ENCODE data around the gene ACTG1.

The ACTG1 gene

GRCh38 chr17:81466564-81467472, 45.8 kb downstream of the ACTG1 start:
- H3K36me3 ChIP-seq (ENCODE audit: insufficient read depth) = no peaks in the 10 kb centered on the region
- TF ChIP-seq CTCF (conservative IDR thresholded peaks at IDR 0.05; ENCODE audit: low read depth, low read length) = no peak
- no peak overlapping the region for H2AFZ ChIP-seq (ENCODE audit: low read depth)
- no peaks in the 10 kb centered on the region for H4K20me1 ChIP-seq (ENCODE audit: insufficient read depth)
- peaks cover 98% of the 10 kb centered on the region for H3K27me3 ChIP-seq (ENCODE audit: insufficient read depth, low read depth)
- H3K4me2 ChIP-seq = no peak overlapping the region
- no peak overlapping the region for H3K27ac ChIP-seq
- H3K4me1 ChIP-seq (ENCODE audit: low read depth, poor library complexity, severe bottlenecking) = peaks cover under 1% of the 10 kb centered on the region
- no peak overlapping the region for H3K9ac ChIP-seq
- no peak overlapping the region for H3K4me3 ChIP-seq (IDR thresholded peaks at IDR 0.05; ENCODE audit: insufficient read depth, low read depth, low read length)
- H3K79me2 ChIP-seq (ENCODE audit: insufficient read depth, low read depth) = no peaks in the 10 kb centered on the region

- Histone ChIP-seq H3K4me1 (ENCODE audit: low read depth, poor library complexity, severe bottlenecking) (no peaks in the 10 kb centered on the region), H3K4me2 (no peak overlapping the region), H3K27ac (no peak overlapping the region), H3K36me3 (ENCODE audit: insufficient read depth) (no peaks in the 10 kb centered on the region), H2AFZ (ENCODE audit: low read depth) (no peak overlapping the region), H3K27me3 (ENCODE audit: insufficient read depth, low read depth) (peaks cover 98% of the 10 kb centered on the region), H3K9ac (no peak overlapping the region), H4K20me1 (ENCODE audit: insufficient read depth) (no peaks in the 10 kb centered on the region), H3K4me3 (IDR thresholded peaks at IDR 0.05; ENCODE audit: insufficient read depth, low read depth, low read length) (no peak overlapping the region), H3K79me2 (ENCODE audit: insufficient read depth, low read depth) (no peaks in the 10 kb centered on the region)
- no peak for TF ChIP-seq CTCF (conservative IDR thresholded peaks at IDR 0.05; ENCODE audit: low read depth, low read length)
These were observed 46.7 kb downstream of the ACTG1 start for GRCh38 chr17:81465910-81466309.

- H3K79me2 ChIP-seq (ENCODE audit: insufficient read depth, low read depth) = no peaks in the 10 kb centered on the region
- H3K27me3 ChIP-seq (ENCODE audit: insufficient read depth, low read depth) = peaks cover 97% of the 10 kb centered on the region
- H3K4me1 ChIP-seq (ENCODE audit: low read depth, poor library complexity, severe bottlenecking) = no peaks in the 10 kb centered on the region
- TF ChIP-seq CTCF (conservative IDR thresholded peaks at IDR 0.05; ENCODE audit: low read depth, low read length) = no peak
- no peaks in the 10 kb centered on the region for H4K20me1 ChIP-seq (ENCODE audit: insufficient read depth)
- no peak overlapping the region for H3K27ac ChIP-seq
- H3K4me2 ChIP-seq = no peak overlapping the region
- no peaks in the 10 kb centered on the region for H3K36me3 ChIP-seq (ENCODE audit: insufficient read depth)
- no peak overlapping the region for H3K9ac ChIP-seq
- H2AFZ ChIP-seq (ENCODE audit: low read depth) = no peak overlapping the region
- no peak overlapping the region for H3K4me3 ChIP-seq (IDR thresholded peaks at IDR 0.05; ENCODE audit: insufficient read depth, low read depth, low read length)
These were observed 48.0 kb downstream of the ACTG1 start for GRCh38 chr17:81464586-81464985.

DNA sequence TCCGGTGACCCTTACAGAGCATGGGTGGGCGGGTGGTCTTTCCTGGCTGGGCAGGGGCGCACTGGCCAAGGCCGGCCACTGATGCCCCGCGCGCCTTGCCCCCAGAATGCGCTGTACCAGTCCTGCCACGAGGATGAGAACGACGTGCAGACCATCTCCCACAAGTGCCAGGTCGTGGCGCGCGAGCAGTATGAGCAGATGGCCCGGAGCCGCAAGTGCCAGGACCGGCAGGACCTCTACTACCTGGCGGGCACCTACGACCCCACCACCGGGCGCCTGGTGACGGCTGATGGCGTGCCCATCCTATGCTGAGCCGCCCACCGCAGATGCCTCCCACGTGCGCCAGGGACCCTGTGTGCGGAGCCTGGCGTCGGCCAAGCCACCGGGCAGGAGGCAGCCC, 49.1 kb downstream of the ACTG1 start:
- Histone ChIP-seq H4K20me1 (ENCODE audit: insufficient read depth) (no peaks in the 10 kb centered on the region), H3K9ac (no peak overlapping the region), H3K4me1 (ENCODE audit: low read depth, poor library complexity, severe bottlenecking) (no peaks in the 10 kb centered on the region), H3K4me3 (IDR thresholded peaks at IDR 0.05; ENCODE audit: insufficient read depth, low read depth, low read length) (no peak overlapping the region), H2AFZ (ENCODE audit: low read depth) (no peak overlapping the region), H3K4me2 (no peak overlapping the region), H3K36me3 (ENCODE audit: insufficient read depth) (no peaks in the 10 kb centered on the region), H3K79me2 (ENCODE audit: insufficient read depth, low read depth) (no peaks in the 10 kb centered on the region), H3K27ac (no peak overlapping the region), H3K27me3 (ENCODE audit: insufficient read depth, low read depth) (peaks cover 98% of the 10 kb centered on the region)
- no peak for TF ChIP-seq CTCF (conservative IDR thresholded peaks at IDR 0.05; ENCODE audit: low read depth, low read length)

Data from KMS-11 (cell line).